HG02840 (cell line): ENCODE data around the gene PIEZO2.

Experiments
- ATAC-seq: cut with Tn5 transposase; IDR thresholded peaks from one replicate; pipeline ENCODE4 v1.9.1; 2021; ENCODE audit warnings: mild to moderate bottlenecking, moderate library complexity, moderate number of reproducible peaks; ENCODE audit not compliant: unreplicated experiment, low FRiP score

PIEZO2 gene

DNA sequence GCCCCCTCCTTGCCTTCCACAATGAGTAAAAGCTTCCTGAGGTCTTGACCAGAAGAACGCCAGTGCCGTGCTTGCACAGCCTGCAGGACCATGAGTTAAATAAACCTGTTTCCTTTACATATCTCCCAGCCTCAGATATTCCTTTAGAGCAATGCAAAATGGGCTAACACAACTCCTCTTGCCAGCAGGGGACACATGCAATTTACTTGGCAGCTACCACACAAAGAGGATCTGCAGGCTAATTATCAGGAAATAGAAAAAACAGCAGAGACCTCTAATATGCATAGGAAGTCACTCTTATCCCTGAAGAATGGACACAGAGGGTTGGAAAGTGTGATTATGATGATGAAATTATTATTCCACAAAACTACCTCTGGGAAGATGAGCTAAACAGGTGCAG, 114.0 kb downstream of the PIEZO2 start:
- ATAC-seq: no peak

DNA sequence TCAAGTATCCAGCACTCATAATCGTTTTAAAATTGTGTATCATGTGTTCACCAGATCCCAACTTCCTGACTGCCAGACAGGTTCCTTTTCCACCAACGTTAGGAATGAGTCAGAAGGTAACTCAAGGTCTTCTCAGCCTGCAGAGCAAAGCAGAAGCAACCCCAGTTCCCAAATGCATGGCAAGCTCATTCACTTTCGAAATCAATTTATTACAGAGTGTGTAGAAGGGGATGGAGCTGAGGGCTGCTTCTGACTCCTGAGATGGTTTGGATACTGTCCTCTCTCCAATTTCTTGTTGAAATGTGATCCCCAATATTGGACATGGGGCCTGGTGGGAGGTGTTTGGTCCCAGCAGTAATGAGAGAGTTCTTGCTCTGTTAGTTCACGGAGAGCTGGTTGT, 114.5 kb downstream of the PIEZO2 start:
- no peak for ATAC-seq

DNA sequence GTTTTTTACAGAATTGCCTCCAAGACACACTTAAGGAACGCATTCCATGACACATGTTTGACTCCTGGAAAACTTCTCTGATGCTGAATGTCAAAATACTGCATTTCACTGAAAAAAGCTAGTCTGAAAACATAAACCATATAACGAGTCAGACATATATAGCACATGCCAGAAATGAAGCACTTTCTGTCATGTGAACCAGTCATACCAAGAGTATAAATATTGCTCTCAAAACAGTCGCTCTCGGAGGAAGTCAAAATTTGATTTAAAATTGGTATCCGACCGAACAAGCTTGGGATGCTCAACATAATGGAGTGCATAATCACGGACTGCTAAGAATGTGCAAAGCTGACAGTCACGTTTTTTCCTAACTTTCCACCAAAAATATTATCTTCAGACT, 115.9 kb downstream of the PIEZO2 start:
- ATAC-seq: no peak

DNA sequence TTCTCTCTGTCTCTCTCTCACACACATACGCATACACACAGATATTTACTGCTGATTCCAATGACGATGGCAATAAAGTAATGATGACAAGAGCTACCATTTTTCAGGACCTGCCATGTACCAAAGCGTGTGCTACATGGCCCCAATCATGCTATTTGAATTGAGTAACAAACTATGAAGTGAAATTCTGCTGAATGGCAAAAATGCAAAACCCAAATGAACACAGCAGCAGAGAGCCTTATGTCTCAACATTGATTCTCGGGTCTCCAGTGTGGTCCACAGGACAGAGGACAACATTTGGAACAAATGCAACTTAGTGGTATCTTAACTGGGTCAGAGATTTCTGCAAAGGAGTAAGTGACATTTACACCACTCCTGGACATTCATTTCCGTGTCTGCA, 117.4 kb downstream of the PIEZO2 start:
- ATAC-seq: no peak

DNA sequence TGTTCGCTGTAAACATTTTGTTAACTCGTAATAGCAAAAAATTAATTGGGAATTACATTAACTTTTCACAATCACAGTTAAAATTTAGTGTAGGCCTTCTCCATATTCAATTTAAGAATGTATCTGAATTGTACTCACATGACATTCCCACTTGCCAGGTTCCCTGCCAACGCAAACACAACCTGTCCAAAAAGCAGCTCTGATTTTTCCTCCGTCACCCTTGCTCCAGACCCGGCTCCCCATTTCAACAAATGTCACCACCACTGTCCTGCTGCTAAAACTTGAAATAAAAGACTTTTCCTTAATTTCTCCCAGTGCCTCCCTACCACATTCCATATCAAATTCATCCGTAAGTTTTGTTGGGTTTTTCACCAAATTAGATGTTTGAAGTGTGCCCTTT, 120.3 kb downstream of the PIEZO2 start:
- no peak for ATAC-seq

DNA sequence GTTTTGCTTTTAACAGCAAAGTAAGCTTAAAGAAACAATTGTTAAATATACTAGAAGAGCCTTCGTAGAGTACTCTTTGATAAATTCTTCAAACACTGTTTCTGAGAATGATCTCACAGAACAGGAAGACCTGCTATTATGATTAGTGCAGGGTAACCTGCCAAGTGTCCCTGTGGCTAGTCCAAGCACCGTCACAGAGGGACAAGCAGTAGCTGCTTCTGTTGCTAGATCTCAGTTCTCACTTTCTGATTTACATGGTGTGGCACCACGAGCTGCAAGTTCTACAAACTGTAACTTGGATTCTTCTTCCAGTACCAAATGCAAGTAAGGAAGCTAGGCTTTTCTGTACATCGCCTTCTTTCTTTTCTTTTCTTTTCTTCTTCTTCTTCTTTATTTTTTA, 121.5 kb downstream of the PIEZO2 start:
- ATAC-seq: no peak

DNA sequence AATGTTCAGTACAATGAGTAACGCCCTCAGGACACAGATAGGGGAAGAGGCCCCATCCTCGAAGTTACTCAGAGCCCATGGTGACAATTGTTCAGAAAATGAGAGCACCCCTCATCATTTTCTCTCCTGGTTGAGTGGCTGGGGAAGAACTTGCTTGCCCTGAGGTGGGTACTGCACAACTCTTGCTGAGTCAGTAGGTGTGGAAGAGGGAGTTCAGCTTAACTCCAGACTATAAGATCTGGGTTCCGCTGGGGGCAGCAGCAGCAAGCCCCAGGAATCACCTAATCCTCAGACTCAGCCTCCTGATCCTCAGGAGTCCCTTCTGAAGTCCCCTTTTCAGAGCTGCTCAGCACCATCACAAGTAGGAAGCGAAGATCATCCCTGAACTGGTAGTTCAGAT, 123.7 kb downstream of the PIEZO2 start:
- no peak for ATAC-seq

DNA sequence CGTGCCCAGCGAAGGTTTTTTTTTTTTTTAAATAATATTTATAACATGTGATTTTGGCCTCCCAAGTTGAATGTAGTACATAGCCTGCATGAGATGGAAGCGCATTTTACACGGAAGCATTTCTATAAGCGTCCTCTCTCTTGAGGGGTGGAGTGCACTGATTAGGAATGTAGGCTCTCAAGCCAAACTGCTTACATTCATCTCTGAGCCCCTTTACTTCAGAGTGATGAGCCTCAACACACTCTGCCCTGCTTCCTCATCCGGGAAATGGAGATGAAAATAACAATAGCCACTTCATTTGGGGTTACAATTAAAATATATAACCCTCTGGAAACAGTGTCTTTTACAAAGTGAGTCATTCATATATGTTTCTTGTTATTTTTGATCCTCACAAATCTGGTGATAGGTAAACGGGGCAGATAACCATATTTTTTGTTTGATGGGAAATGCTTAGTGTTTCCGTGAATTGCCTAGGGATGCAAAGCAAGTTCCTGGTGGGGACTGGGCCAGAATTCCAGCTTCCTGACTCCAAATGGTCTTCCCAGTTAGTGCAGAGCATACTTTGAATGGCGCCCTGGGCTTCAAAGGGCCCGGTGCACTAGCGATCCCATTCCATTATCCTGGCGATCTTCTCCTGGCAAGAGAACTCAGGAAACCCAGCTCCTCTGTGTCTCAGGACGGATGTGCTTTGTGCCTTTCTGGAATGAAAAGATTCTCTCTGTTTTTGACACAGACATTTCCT, 124.3 kb downstream of the PIEZO2 start:
- ATAC-seq: no peak

DNA sequence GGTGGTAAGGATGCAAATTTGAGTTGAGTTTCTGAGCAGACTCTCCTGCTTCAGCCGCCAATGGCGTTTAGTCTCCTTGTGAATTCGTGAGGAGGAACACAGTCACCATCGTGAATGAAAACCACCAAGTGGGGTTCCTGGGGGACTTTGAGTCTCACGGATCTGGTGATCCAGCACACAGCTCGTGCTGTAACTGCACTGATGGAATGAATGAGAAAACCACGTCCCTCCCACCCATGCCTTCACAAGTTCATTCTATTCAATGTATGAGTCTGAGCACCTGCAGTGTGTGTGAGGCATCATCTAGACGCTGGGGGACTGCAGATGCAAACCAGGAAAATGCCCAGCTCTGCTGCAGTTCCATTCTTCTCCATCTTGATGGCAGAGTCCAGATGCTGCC, 127.9 kb downstream of the PIEZO2 start:
- ATAC-seq: no peak

DNA sequence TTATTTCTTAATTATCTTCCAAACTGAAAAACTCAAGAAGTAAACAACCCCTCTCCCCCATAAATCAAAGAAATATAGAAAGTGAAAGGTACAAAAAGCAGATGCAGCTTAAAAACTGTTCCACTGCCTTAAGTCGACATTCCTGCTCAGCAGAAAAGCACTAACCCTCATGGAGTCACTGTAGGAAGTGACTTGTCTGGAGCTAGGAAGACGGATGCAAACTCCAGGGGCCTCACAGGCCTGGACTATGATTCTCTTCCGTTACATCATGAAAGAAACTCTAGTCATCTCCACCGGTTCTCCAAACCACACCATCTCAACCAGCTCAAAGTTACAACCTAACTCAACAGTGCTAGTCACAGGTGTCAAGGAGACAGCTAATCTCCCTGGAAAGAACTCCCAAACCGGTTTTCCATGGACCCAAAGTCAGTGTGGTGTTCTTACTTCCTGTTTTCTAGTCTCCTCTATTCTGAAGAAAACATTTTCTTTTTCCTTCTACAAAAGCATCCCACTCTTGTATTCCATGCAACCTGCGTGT, 128.4 kb downstream of the PIEZO2 start:
- ATAC-seq: no peak

DNA sequence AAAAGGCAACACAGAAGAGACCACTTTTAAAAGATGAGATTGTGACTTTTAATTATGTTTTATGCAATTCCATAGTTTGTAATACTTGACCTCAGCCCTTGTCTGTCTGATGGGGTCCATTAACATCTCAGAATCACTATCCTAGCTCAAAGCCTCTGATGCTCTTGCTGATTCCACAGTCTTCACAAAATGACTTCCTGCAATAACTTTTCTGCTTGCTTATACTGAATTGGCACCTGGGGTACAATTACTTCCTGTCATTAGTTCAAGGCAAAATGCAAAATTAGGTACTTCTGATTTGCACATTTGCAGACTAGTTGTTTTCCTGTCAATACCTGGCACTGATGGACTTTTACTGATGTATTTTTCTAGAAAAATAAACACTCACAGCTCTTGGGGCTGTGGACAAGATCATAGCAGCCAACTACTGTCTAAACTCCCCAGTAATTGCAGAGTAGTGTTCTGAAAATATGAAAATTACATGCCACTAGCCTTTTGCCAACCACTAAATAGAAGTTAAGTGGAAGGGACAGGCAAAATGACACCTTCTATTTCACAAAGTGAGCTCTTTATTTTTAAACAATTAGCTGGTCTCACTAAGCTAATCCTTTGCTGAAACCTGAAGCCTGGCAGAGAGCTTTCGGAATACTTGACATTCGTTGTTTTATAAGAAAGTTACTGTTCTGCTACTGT, 129.1 kb downstream of the PIEZO2 start:
- no peak for ATAC-seq

DNA sequence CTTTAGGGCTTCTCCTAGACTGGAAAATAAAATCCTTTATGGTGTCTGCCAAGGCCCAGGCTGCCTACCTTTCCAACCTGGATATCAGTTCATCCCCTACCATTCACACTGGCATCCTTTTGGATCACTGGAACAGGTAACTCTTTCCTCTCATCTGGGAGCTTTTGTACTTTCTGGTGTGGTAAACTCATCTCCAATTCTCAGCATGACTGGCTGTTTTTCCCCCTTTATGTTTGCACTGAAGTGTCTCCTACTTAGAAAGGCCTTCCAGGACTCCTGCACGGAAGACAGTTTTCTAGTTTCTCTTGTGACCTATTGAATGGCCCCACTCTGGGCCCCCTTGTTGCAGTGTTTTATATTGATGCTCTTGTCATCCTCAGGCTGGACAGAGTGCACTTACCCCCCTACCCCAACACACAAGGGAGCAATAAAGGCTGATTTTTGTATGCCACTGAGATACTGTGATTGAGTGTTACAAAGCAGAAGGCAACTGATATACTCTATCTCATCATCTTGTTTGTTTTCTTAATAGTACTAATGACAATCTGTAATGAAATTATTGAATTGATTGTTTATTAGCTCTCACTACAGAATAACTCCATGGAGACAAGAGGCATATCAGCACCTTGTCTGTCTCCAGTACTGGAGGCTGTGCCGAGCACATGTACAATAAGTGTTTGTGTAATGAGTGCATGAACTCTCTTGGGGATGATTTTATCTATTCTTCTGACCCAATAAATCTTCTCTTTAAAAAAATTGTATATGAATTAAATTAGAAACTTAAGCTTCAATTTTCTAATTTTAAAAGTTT, 129.9 kb downstream of the PIEZO2 start:
- ATAC-seq: no peak

DNA sequence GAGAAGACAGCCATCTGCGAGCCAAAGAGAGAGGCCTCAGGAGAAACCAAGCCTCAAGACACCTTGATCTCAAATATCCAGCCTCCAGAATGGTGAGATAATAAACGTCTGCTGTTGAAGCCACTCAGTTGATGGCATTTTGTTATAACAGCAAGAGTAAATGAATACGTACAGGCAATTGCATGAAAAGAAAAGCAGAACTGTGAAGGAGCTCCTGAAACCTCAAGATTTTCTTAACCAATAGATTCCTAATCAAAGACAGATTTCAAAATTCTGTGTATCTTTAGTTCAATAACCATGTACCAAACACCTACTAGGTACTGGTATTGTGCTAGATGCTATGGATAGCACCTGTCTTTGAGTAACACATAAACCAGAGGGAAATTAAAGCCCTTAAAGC, 139.5 kb downstream of the PIEZO2 start:
- no peak for ATAC-seq

DNA sequence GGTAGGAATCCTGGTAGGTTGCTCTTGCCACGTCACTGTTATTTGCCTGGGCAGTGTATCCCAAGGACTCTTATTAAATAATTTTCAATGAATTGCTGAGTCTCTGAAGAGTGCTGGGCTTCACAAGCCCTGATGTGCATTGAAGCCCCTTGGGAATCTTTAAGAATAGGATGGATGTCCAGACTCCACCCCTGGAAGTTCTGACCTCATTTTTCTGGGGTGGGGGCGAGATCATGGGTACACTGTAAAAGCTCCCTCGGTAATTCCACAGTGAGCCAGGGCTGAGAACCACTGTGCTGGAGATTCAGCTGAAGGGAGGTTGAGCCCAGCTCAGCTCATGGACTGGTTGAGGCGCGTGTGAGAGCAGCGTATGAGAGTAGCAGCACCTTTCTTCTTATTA, 140.2 kb downstream of the PIEZO2 start:
- no peak for ATAC-seq

DNA sequence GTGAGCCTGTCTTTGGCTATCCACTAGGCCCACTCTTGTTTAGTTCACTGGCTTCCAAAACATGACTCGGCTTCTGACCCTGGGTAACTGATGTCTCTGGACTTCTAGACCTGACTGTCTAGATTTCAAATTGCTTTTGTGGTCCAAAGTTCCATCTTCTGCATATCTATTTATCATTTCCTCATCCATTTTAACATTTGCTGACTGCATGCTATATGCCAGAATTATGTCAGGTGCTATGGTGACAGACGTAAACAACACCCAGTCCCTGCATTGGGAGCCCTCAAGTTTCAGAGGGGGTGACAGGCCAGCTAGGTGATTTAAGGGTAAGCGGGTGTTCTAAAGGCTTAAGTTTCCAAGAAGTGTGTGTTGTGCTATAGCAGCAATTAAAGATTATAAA, 140.9 kb downstream of the PIEZO2 start:
- ATAC-seq: no peak

DNA sequence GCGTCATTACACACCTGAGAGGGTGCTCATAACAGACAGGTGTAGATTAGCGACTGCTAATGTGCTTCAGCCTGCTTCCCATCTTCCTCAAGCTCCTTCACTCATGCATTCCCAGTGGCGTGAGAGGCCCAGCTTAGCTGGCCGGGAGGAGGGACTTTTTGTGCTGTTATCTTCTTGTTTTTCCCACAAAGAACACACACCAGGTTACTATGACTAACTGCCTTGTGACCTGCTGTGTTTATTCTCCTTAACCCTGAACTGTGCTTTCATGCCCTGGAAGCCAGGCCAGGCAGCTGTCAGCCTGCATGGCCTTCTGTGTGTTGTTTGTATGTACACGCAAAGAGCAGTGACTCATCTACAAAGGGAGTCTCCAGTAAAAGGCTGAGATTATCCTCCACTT, 143.8 kb downstream of the PIEZO2 start:
- ATAC-seq: no peak

DNA sequence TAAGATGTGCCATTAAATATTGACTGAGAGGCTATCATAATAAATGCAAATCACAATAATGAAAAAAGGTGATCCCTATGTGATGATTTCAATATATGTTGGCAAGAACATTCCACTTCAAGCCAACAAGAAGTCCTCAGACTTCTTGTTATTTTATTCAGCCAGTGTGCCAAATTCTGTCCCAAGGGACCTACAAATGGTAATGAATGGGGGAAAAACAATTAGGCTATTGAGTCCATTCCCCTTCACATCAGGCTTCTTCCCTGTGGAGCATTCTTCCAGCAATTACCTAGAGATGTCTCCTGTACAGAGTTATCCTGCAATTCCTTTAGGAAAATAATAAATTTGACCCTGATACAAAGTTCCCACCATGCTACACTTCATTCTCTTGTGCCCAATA, 144.4 kb downstream of the PIEZO2 start:
- ATAC-seq: no peak

DNA sequence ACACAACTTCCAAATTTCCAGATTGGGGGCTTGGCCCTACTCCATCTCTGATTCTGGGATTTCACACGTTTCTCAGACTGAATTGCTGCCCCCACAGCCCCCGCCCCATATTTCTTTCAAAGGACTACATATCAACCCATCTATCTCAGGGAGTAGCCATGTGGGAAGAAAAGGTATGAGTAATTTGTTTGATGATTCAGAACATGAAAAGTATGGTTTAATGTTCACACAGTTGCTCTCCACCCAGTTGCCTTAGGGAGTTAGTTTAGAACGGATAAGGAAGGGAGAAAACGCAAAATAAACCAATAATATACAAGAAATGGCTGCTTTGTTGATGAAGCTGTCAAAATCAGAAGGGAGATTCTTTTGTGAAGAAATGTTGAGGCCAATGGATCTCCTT, 145.1 kb downstream of the PIEZO2 start:
- ATAC-seq: no peak

DNA sequence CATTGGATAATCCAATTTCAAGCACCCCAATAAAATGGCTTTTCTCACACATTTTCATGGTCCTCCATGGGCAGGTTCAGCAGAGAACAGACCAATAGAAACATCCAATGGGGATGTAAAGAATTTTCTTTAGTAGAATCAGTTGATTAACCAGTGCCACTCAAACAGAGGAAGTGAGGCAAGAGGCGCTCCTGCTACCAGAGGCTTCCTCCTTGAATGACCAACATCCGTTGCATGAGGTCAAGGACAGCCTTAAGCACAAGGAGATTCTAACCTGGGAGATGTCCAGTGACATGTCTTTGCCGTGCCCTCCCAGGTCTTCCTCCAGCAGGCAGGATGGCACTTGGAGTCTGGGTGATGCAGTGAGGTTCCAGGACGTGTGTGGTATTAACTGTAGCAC, 146.6 kb downstream of the PIEZO2 start:
- no peak for ATAC-seq

DNA sequence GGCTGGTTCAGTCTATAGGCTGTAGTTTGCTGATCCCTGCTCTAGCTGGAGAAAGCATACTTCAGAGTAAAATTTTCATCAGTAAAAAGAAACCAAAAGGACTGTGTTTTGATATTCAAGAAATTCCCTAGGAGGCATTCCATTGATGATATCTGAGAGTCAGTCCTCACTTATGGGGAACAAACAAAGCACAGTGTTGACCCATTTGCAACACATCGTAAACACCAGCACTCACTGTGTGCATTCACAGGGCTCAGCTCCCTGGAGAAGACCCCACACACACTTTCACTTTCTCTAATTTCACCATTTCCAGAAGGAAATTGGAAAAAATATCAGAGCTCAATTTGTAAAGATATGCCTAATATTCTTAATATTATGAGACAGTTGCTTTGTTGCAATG, 147.1 kb downstream of the PIEZO2 start:
- no peak for ATAC-seq

DNA sequence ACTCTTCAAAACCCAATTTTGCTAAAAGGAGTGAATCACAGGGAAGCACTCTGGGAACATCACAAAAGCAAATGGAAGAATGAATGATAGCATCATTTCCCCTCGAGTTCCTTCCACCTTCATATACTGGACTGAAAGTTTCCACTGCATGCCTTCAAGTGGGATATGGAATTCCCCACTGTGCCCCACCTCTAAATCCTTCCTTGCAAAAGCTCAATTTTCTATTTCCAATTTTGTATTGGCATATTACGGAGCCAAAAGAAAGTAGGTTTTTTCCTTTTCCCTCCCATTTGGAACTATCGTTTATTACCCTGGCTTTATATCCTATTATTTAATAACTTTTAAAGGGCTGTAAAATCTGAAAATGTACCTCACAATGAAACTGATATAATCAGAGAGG, 149.3 kb downstream of the PIEZO2 start:
- ATAC-seq: no peak
